GM03348 (cell line): ENCODE results near the gene TNK2.
"Not testable (repeated sequence)": the region's sequence is repeated elsewhere in the genome, so short reads cannot be mapped to it uniquely, and the experiment has no call there.

ENCODE experiments used
- DNase-seq: peaks from one replicate; pipeline ENCODE4 v3.0.0; 2012; ENCODE audit warnings: low spot score

TNK2 gene

GRCh38 chr3:195907934-195908693, at the start of gene TNK2:
TSS of gene TNK2 (minus strand) at chr3:195908551. CDS start at chr3:195888588, 19,963 bp downstream.
- DNase-seq: peak; percentile 20

GRCh38 chr3:195956577-195956976, 48.2 kb upstream of the TNK2 start:
- no peak for DNase-seq

DNA sequence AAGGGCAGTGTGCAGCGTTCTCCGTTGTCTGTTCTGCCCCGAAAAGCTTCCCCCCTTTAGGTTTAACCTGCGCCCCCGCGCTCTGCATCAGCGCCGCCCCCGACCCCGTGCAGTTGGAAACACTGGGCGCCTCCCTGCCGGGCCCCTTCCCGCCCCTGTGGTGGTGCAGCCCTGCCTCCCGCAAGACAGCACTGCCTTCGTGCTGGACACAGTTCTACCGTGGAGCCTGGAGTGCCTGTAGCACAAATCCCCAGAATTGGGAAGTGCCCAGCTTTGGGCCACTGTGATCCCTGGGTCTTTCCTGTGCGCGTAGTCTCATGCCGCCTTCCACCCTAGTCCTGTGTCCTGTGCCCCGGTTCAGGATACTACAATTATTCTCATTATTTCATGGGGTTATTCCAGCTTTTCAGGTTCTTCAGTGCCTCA, 47.1 kb upstream of the TNK2 start:
- not testable (repeated sequence) for DNase-seq

GRCh38 chr3:195954752-195955119, 46.4 kb upstream of the TNK2 start:
- DNase-seq: not testable (repeated sequence)

GRCh38 chr3:195954052-195954751, 45.9 kb upstream of the TNK2 start:
- peak; percentile 94 for DNase-seq

DNA sequence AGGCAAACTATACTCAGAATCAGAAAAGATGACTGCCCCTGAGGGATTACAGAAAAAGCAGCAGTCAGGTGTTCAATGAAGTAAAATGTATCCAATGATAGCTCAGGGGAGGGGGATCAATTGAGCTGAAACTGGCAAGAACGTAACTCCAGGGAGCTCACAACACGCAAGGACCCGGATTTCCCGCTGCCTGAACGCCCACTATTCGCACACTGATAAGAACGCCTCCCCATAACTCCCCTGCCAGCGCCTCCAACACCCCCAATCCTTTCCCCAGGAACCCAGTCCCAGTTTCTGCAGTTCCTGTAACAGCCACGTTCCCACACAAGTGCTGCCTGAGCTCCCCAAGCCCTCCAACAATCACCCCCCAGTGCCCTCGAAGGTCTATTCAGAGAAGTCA, 44.2 kb upstream of the TNK2 start:
- DNase-seq: not testable (repeated sequence)

GRCh38 chr3:195951443-195952177, 43.3 kb upstream of the TNK2 start:
- not testable (repeated sequence) for DNase-seq

- not testable (repeated sequence) for DNase-seq
These were observed 42.4 kb upstream of the TNK2 start for GRCh38 chr3:195950731-195951130.

- not testable (repeated sequence) for DNase-seq
These were observed 41.8 kb upstream of the TNK2 start for GRCh38 chr3:195950164-195950563.

DNA sequence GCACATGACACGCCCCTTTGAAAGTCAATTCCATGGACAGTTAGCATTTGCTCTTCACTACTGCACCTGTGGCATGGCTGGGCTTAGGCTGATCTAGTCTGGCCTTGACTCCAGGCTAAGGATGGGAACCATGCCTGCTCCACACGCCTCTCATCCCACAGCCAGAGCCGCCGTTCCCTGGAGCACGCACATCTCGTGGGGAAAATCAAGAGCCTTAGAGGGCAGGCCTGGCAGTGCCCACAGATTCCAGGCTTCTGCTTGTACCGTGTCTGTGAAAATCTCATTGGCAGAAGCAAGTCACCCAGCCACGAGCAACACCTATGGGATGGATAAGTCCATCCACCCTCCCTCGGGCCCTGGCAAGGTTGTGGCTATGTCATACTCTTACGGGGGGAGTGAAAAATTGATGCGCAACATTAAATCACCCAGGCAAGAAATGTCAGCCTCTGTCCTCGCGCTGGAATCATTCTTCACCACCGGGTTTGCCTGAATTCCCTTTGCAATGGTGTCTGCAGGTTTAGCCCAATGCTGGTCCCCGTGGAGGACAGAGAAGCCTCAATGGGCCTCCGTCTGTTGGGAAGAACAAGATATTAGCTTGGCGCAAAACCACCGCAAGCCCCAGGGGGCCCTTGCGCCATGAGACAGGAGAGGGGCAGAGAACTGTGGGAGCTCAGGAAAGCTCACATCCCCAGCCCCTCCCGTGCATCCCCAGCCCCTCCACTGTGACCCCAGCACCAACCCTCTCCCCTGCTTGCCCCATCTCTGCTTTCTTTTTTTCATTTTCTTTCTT, 38.8 kb upstream of the TNK2 start:
- not testable (repeated sequence) for DNase-seq

DNA sequence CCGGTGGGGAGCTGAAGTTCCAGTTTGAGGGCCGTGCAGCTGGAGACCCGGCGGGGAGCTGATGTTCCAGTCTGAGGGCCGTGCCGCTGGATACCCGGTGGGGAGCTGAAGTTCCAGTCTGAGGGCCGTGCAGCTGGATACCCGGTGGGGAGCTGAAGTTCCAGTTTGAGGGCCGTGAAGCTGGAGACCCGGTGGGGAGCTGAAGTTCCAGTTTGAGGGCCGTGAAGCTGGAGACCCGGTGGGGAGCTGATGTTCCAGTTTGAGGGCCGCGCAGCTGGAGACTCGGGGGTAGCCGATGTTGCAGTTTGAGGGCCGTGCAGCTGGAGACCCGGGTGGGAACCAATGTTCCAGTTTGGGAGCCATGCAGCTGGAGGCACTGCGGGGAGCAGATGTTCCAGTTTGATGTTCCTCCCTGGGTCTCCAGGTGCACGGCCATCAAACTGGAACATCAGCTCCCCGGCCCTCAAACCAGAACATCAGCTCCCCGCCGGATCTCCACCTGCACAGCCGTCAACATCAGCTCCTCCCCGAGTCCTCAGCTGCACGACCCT, 33.0 kb upstream of the TNK2 start:
- not testable (repeated sequence) for DNase-seq

DNA sequence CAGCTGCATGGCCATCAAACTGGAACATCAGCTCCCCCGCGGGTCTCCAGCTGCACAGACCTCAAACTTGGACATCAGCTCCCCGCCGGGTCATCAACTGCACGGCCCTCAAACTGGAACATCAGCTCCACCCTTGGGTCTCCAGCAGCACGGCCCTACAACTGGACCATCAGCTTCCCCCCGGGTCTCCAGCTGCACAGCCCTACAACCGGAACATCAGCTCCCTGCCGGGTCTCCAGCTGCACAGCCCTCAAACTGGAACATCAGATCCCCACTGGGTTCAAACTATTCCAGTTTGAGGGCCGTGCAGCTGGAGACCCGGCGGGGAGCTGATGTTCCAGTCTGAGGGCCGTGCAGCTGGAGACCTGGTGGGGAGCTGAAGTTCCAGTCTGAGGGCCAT, 32.5 kb upstream of the TNK2 start:
- DNase-seq: not testable (repeated sequence)

DNA sequence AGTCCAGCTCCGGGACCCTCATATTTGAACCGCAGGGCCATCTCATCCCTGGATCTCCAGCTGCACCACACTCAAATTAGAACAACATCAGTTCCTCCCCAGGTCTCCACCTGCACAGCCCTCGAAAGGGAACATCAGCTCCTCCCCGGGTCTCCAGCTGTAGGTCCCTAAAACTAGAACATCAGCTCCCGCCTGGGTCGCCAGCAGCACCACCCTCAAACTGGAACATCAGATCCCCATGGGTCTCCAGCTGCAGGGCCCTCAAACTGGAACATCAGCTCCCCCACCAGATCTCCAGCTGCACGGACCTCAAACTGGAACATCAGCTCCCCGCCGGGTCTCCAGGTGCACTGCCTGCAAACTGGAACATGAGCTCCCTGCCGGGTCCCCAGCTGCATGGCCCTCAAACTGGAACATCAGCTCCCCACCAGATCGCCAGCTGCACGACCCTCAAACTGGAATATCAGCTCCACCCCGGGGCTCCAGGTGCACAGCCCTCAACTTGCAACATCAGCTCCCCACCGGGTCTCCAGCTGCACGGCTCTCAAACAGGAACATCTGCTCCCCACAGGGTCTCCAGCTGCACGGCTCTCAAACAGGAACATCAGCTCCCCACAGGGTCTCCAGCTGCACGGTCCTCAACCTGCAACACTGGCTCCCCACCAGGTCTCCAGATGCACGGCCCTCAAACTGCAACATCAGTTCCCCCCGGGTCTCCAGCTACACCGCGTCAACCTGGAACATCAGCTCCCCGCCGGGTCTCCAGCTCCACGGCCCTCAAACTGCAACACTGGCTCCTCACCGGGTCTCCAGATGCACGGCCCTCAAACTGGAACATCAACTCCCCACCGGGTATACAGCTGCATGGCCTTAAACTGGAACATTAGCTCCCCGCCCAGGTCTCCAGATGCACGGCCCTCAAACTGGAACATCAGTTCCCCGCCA, 31.4 kb upstream of the TNK2 start:
- DNase-seq: not testable (repeated sequence)

GRCh38 chr3:195933044-195933430, 24.7 kb upstream of the TNK2 start:
- not testable (repeated sequence) for DNase-seq

- DNase-seq: no peak
These were observed 24.2 kb upstream of the TNK2 start for GRCh38 chr3:195932418-195933043.

GRCh38 chr3:195931582-195932273, 23.4 kb upstream of the TNK2 start:
- no peak for DNase-seq

DNA sequence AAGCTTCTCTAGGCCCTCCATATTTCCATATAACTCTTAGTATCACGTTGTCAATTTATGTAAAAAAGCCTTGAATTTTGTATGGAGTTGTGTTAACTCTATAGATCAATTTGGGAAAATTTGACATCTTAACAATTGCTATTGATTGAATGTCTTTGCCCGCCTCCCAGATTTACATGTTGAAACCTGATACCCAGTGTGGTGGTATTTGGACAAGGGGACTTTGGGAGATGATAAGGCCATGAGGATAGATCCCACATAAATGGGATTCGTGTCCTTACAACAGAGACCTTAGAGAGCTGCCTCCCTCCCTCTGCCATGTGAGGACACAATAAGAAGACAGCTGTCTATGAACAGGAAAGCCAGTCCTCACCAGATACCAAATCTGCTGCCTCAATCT, 21.1 kb upstream of the TNK2 start:
- DNase-seq: no peak

DNA sequence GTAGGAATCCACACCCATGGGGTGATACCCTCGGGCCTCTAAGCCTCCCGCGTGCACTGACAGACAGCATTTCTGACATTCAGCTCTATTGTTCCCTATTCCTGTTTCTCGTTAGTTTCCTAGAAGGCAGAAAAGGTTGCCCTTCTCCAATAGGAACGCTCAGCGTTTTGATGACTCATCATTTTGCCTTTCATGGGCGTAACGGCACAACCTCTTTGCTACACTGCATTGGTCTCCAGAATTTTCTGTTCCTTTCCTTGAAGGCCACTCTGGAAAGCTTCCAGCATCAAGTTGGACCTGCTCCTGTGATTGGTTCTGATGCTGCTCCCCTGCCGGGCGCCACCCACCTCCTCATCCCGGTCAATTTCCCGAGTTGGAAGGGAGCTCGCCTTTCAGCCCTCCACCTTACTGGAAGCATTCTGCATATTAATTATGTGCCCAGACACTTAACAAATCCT, 13.0 kb upstream of the TNK2 start:
- no peak for DNase-seq

DNA sequence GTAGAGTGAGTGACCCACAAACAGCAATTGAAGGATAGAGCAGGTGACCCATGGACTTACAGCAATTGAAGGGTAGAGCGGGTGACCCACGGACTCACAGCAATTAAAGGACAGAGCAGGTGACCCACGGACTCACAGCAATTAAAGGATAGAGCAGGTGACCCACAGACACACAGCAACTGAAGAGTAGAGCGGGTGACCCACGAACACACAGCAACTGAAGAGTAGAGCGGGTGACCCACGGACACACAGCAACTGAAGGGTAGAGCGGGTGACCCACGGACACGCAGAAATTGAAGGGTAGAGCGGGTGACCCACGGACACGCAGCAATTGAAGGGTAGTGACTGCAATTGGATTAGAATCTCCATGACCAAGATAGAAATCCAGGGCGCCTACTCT, 9.8 kb upstream of the TNK2 start:
- DNase-seq: no peak
